ENCODE results near the gene CCDC12. TPM values are rescaled to one million over a fixed set of nuclear protein-coding genes. Genes with fewer than 3 reads are reported as not detected.

Gene CCDC12
- total and polyA plus RNA-seq, 9 of the 15 experiments (the other 6 are each of a cell fraction or from before 2014, with no cell fraction given), result 8.9 to 201 (median 86.9) TPM

- H3K9me3 ChIP-seq (replicated peaks; ENCODE audit: control insufficient read depth, insufficient read depth, low read depth, low read length), result no peaks in the 10 kb centered on the region
- H3K4me1 ChIP-seq (replicated peaks in 1 of 2; ENCODE audit: control insufficient read depth in 2 of 2, insufficient read depth in 2 of 2, low read length in 2 of 2), result peaks cover 0 to 50% of the 10 kb centered on the region in 2 experiments; a peak in 3 of 5 replicates
- intact Hi-C loops (cut with micrococcal nuclease) (no loop called here), in situ Hi-C loops (cut with MboI) (no loop called here)
- no peak overlapping the region for H3K9ac ChIP-seq (ENCODE audit: insufficient read depth in 1 of 2, low read depth in 2 of 2, low read length in 2 of 2)
- DNase-seq (ENCODE audit: extremely low read depth in 1 of 4, low spot score in 3 of 4) (no peak), ATAC-seq (no peak), FAIRE-seq (no peak)
- H3K79me2 ChIP-seq (ENCODE audit: control insufficient read depth, insufficient read depth, low read length), result no peaks in the 10 kb centered on the region
- H3K27ac ChIP-seq (ENCODE audit: extremely low read depth, low read depth, low read length), result no peak overlapping the region
- no peaks in the 10 kb centered on the region for H3K36me3 ChIP-seq (ENCODE audit: control insufficient read depth, insufficient read depth, low read length)
- H3K4me3 ChIP-seq, result no peak overlapping the region
- no peak overlapping the region for H2AFZ ChIP-seq (ENCODE audit: low read depth, low read length)
- H3K9me1 ChIP-seq (ENCODE audit: control insufficient read depth, insufficient read depth, low read length), result no peaks in the 10 kb centered on the region
- POLR2A ChIA-PET, result interaction anchor here (0.6 to 0.7 kb wide), 2 partner anchors 132 to 253 kb away, joined by 3 read pairs; no protein-coding TSS in a partner anchor
- 18% methylated on average over 6 of the region's 6 CpGs for WGBS (ENCODE audit: insufficient coverage, low coverage, missing lambda C conversion rate)
- BruUV-seq (replicated peaks), result no TSS peak
- no peak overlapping the region for H3K4me2 ChIP-seq (ENCODE audit: insufficient read depth, low read length)
- H4K20me1 ChIP-seq (replicated peaks; ENCODE audit: control insufficient read depth, insufficient read depth, low read length), result peaks cover 17% of the 10 kb centered on the region
- peaks cover 5 to 47% of the 10 kb centered on the region in 2 experiments; a peak in 2 of 5 replicates for H3K27me3 ChIP-seq (ENCODE audit: control insufficient read depth in 2 of 2, insufficient read depth in 2 of 2, low read length in 2 of 2)
- CTCF ChIA-PET (ENCODE audit: low intra/inter-chr PET ratio), result no interaction called here
- TF ChIP-seq POLR3A (IDR thresholded peaks at IDR 0.05; ENCODE audit: borderline replicate concordance, extremely low read depth, insufficient read depth, insufficient read length), result no peak
- no peak for TF ChIP-seq ZBTB2 (IDR thresholded peaks at IDR 0.05)
- TF ChIP-seq MITF (IDR thresholded peaks at IDR 0.05), result no peak
- TF ChIP-seq PHF21A (IDR thresholded peaks at IDR 0.05; ENCODE audit: borderline replicate concordance, low read depth), result no peak
- no peak for TF ChIP-seq ESRRA (IDR thresholded peaks at IDR 0.05; ENCODE audit: borderline replicate concordance, low read depth)
- no peak for TF ChIP-seq ZNF217 (CRISPR knock-in tag; IDR thresholded peaks at IDR 0.05)
- no peak for TF ChIP-seq ZNF75A (CRISPR knock-in tag; IDR thresholded peaks at IDR 0.05)
- TF ChIP-seq ZNF77 (CRISPR knock-in tag; IDR thresholded peaks at IDR 0.05), result no peak
- no peak for TF ChIP-seq ZBTB9 (CRISPR knock-in tag; IDR thresholded peaks at IDR 0.05)
- no peak for TF ChIP-seq POLR3G (IDR thresholded peaks at IDR 0.05; ENCODE audit: extremely low read depth, insufficient read length, insufficient replicate concordance)
Observed at GRCh38 chr3:46900356-46900755, 76.2 kb downstream of the CCDC12 start.
